K562 (cell line): ENCODE results near the gene PCK1. TPM values are rescaled to one million over a fixed set of nuclear protein-coding genes. Genes with fewer than 3 reads are reported as not detected.

Source experiments
- ASH1L ChIP-seq: fragments of 450-650 bp; IDR thresholded peaks from 2 replicates; pipeline ENCODE4 v1.6.1; 2018; ENCODE audit warnings: borderline replicate concordance, mild to moderate bottlenecking, low read depth; ENCODE audit not compliant: partially characterized antibody
- CREB1 ChIP-seq, 2 experiments: sonication (generic) in 1 of 2; formaldehyde crosslinking in 1 of 2; IDR thresholded peaks; 2 replicates each; pipeline versions ENCODE4 v1.6.1 to v1.8.0; 2012 to 2022; ENCODE audit warnings: inconsistent platforms in 1 of 2, mild to moderate bottlenecking in 1 of 2, missing genetic modification reagents in 1 of 2, moderate library complexity in 1 of 2
- CXXC5 ChIP-seq: fragments of 250-450 bp; sonication (Bioruptor Pico); IDR thresholded peaks from 2 replicates; pipeline ENCODE4 v1.8.0; 2022; ENCODE audit warnings: inconsistent platforms, mild to moderate bottlenecking, moderate library complexity
- DDX20 ChIP-seq: fragments of 450-650 bp; IDR thresholded peaks from 2 replicates; pipeline ENCODE4 v1.6.1; 2016; ENCODE audit warnings: missing genetic modification characterization, low read depth, mild to moderate bottlenecking, missing compliant biosample characterization, moderate library complexity
- FOXP1 ChIP-seq: sonication (generic); formaldehyde crosslinking; IDR thresholded peaks from 2 replicates; pipeline ENCODE4 v1.8.0; 2022; ENCODE audit warnings: mild to moderate bottlenecking, missing genetic modification reagents
- GATA2 ChIP-seq: sonication (generic); formaldehyde crosslinking; IDR thresholded peaks from 2 replicates; pipeline ENCODE4 v1.4.0; 2020; ENCODE audit warnings: mild to moderate bottlenecking, missing genetic modification reagents
- HDAC1 ChIP-seq, 2 experiments: fragments of 450-650 bp; IDR thresholded peaks; 2 replicates each; pipeline ENCODE4 v1.6.1; 2016 to 2017; ENCODE audit warnings: inconsistent platforms in 1 of 2, mild to moderate bottlenecking in 1 of 2, moderate library complexity in 1 of 2
- MTA2 ChIP-seq: fragments of 450-650 bp; IDR thresholded peaks from 2 replicates; pipeline ENCODE4 v1.6.1; 2016; ENCODE audit warnings: low read depth
- MTF1 ChIP-seq: fragments of 250-450 bp; sonication (Bioruptor Pico); IDR thresholded peaks from 2 replicates; pipeline ENCODE4 v1.9.0; 2021; ENCODE audit warnings: moderate library complexity, mild to moderate bottlenecking, inconsistent platforms, borderline replicate concordance
- NFIC ChIP-seq: fragments of 450-650 bp; IDR thresholded peaks from 2 replicates; pipeline ENCODE4 v1.6.1; 2017; ENCODE audit warnings: mild to moderate bottlenecking, inconsistent platforms
- SMC3 ChIP-seq: conservative IDR thresholded peaks from 2 replicates; pipeline ENCODE4 v1.6.1; 2011; ENCODE audit warnings: low read depth, low read length, improper control_type of control experiment; ENCODE audit not compliant: insufficient read depth
- TCFL5 ChIP-seq: fragments of 250-450 bp; sonication (Bioruptor Pico); conservative IDR thresholded peaks from 2 replicates; pipeline ENCODE4 v1.6.1; 2021; ENCODE audit warnings: mild to moderate bottlenecking, moderate library complexity, matching md5 sums
- TSC22D4 ChIP-seq: fragments of 450-650 bp; IDR thresholded peaks from 2 replicates; pipeline ENCODE4 v1.6.1; 2016; ENCODE audit warnings: missing genetic modification characterization, missing biosample characterization, control low read depth
- ZNF133 ChIP-seq: fragments of 250-450 bp; sonication (Bioruptor Pico); IDR thresholded peaks from 2 replicates; pipeline ENCODE4 v1.4.0; 2020; ENCODE audit warnings: mild to moderate bottlenecking
- ZNF263 ChIP-seq: sonication (generic); formaldehyde crosslinking; IDR thresholded peaks from 2 replicates; pipeline ENCODE4 v1.8.0; 2022; ENCODE audit warnings: mild to moderate bottlenecking, missing genetic modification reagents, borderline replicate concordance
- ZNF583 ChIP-seq: fragments of 250-450 bp; sonication (Bioruptor Pico); IDR thresholded peaks from 2 replicates; pipeline ENCODE4 v1.4.0; 2020
- ZSCAN29 ChIP-seq: fragments of 450-650 bp; IDR thresholded peaks from 2 replicates; pipeline ENCODE4 v1.6.1; 2017
- polyA plus RNA-seq, 8 experiments: library from polyadenylated mRNA; depleted of rRNA in 4 of 8; stranded (reverse) in 5 of 8; unstranded in 3 of 8; fragments of >200 nt; fragmentation: Nextera tagmentation in 2 of 8; fragmentation: Illumina TruSeq in 1 of 8; extraction: Ambion mirVana in 2 of 8; extraction: Trizol in 1 of 8; gene quantifications; 2 replicates each; pipeline versions ENCODE4 v1.2.1 to v1.2.3, GENCODE V29; 2011 to 2014; ENCODE audit warnings: inconsistent platforms in 1 of 8, missing spikeins in 1 of 8
- total RNA-seq, 7 experiments: library from RNA; depleted of rRNA in 6 of 7; stranded (reverse); fragments of >200 nt in 6 of 7; fragmentation: Illumina TruSeq in 2 of 7; extraction: Trizol in 2 of 7; gene quantifications; 2 replicates each; pipeline versions ENCODE4 v1.2.1 to v1.2.3, GENCODE V29; 2011 to 2021; ENCODE audit warnings: low replicate concordance in 1 of 7
- TF ChIP-seq, protein P1 (sequence below): sonication (generic); formaldehyde crosslinking; IDR thresholded peaks from 2 replicates; pipeline ENCODE4 v1.8.0; 2022; ENCODE audit warnings: missing genetic modification reagents, mild to moderate bottlenecking, moderate library complexity, borderline replicate concordance
- TF ChIP-seq, protein P2 (sequence below): sonication (generic); formaldehyde crosslinking; IDR thresholded peaks from 2 replicates; pipeline ENCODE4 v1.8.1; 2023; ENCODE audit warnings: mild to moderate bottlenecking, missing genetic modification reagents
- TF ChIP-seq, protein P3 (sequence below): IDR thresholded peaks from 2 replicates; pipeline ENCODE4 v1.6.1; 2012; ENCODE audit warnings: low read depth, low read length, improper control_type of control experiment, borderline replicate concordance
- TF ChIP-seq, protein P4 (sequence below): fragments of 250-450 bp; sonication (Bioruptor Pico); IDR thresholded peaks from 2 replicates; pipeline ENCODE4 v1.5.0; 2020; ENCODE audit warnings: mild to moderate bottlenecking, borderline replicate concordance

Gene PCK1
- total and polyA plus RNA-seq, 9 of the 15 experiments (the other 6 are each of a cell fraction or from before 2014, with no cell fraction given): 0.05 to 0.73 (median 0.15) TPM

DNA sequence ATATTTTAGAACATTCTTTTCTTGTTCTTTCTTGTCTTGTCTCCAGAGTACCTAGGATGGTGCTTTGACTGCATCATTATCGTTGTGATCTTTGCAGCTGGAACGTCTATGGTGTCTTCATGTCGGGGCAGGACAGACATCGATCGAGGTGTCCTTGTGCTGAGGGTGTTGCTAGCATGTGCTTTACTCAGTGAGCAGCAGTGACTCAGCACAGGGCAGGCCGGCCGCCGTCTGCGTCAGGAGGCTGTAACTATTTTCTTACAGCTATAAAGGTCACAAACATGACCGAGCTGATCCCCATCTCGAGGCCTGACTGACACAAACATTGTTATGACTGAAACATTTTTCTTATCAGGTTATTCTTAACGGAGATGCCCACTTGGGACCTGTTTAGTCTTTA is 21.0 kb upstream of the PCK1 start (continued):
- 0 out of 2 replicates have a peak, but pooled peaks have one; percentile 25 for TF ChIP-seq ZNF263 (CRISPR knock-in tag)
- TF ChIP-seq HDAC1 (IDR thresholded peaks at IDR 0.05): no peak
- TF ChIP-seq MTA2: no peak
- TF ChIP-seq DDX20: no peak
- no peak for TF ChIP-seq ZNF583 (CRISPR knock-in tag)
- TF ChIP-seq, protein P1, sequence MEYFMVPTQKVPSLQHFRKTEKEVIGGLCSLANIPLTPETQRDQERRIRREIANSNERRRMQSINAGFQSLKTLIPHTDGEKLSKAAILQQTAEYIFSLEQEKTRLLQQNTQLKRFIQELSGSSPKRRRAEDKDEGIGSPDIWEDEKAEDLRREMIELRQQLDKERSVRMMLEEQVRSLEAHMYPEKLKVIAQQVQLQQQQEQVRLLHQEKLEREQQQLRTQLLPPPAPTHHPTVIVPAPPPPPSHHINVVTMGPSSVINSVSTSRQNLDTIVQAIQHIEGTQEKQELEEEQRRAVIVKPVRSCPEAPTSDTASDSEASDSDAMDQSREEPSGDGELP (CRISPR knock-in tag): peak; percentile 42; the same call in 1 of the 2 replicates
- TF ChIP-seq, protein P2, sequence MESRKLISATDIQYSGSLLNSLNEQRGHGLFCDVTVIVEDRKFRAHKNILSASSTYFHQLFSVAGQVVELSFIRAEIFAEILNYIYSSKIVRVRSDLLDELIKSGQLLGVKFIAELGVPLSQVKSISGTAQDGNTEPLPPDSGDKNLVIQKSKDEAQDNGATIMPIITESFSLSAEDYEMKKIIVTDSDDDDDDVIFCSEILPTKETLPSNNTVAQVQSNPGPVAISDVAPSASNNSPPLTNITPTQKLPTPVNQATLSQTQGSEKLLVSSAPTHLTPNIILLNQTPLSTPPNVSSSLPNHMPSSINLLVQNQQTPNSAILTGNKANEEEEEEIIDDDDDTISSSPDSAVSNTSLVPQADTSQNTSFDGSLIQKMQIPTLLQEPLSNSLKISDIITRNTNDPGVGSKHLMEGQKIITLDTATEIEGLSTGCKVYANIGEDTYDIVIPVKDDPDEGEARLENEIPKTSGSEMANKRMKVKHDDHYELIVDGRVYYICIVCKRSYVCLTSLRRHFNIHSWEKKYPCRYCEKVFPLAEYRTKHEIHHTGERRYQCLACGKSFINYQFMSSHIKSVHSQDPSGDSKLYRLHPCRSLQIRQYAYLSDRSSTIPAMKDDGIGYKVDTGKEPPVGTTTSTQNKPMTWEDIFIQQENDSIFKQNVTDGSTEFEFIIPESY: peak; percentile 60; the same call in 1 of the 2 replicates
- no peak for TF ChIP-seq MTF1 (CRISPR knock-in tag)
- no peak for TF ChIP-seq NFIC
- TF ChIP-seq ZNF133 (CRISPR knock-in tag): no peak
- no peak for TF ChIP-seq SMC3
- no peak for TF ChIP-seq TCFL5 (CRISPR knock-in tag)
- no peak for TF ChIP-seq CREB1 (IDR thresholded peaks at IDR 0.05)
- TF ChIP-seq CREB1 (CRISPR knock-in tag; IDR thresholded peaks at IDR 0.05): 0 out of 2 replicates have a peak, but pooled peaks have one; percentile 16
- no peak for TF ChIP-seq TSC22D4 (tag)
- TF ChIP-seq CXXC5: no peak
- TF ChIP-seq, protein P3, sequence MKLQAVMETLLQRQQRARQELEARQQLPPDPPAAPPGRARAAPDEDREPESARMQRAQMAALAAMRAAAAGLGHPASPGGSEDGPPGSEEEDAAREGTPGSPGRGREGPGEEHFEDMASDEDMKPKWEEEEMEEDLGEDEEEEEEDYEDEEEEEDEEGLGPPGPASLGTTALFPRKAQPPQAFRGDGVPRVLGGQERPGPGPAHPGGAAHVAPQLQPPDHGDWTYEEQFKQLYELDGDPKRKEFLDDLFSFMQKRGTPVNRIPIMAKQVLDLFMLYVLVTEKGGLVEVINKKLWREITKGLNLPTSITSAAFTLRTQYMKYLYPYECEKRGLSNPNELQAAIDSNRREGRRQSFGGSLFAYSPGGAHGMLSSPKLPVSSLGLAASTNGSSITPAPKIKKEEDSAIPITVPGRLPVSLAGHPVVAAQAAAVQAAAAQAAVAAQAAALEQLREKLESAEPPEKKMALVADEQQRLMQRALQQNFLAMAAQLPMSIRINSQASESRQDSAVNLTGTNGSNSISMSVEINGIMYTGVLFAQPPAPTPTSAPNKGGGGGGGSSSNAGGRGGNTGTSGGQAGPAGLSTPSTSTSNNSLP: no peak
- peak; percentile 78; the same call in 1 of the 2 replicates for TF ChIP-seq FOXP1 (CRISPR knock-in tag)
- TF ChIP-seq, protein P4, sequence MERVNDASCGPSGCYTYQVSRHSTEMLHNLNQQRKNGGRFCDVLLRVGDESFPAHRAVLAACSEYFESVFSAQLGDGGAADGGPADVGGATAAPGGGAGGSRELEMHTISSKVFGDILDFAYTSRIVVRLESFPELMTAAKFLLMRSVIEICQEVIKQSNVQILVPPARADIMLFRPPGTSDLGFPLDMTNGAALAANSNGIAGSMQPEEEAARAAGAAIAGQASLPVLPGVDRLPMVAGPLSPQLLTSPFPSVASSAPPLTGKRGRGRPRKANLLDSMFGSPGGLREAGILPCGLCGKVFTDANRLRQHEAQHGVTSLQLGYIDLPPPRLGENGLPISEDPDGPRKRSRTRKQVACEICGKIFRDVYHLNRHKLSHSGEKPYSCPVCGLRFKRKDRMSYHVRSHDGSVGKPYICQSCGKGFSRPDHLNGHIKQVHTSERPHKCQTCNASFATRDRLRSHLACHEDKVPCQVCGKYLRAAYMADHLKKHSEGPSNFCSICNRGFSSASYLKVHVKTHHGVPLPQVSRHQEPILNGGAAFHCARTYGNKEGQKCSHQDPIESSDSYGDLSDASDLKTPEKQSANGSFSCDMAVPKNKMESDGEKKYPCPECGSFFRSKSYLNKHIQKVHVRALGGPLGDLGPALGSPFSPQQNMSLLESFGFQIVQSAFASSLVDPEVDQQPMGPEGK (CRISPR knock-in tag): no peak
- 0 out of 2 replicates have a peak, but pooled peaks have one; percentile 8 for TF ChIP-seq GATA2 (CRISPR knock-in tag)
- peak; percentile 38 for TF ChIP-seq ASH1L
- no peak for TF ChIP-seq ZSCAN29
